H1 (cell line): ENCODE data around the gene MYL11. TPM values are rescaled to one million over a fixed set of nuclear protein-coding genes. Genes with fewer than 3 reads are reported as not detected.
"Not testable (repeated sequence)": the region's sequence is repeated elsewhere in the genome, so short reads cannot be mapped to it uniquely, and the experiment has no call there.

Experiments used
- CTCF ChIA-PET: fragments of 300-600 bp; sonication (Branson Sonifier 250); formaldehyde crosslinking; loops from one replicate; lab custom pipeline; 2021; ENCODE audit not compliant: partially characterized antibody; lab: Charles Lee
- POLR2A ChIA-PET: fragments of 300-600 bp; sonication (Branson Sonifier 250); formaldehyde crosslinking; loops from one replicate; lab custom pipeline; 2021; ENCODE audit warnings: inconsistent platforms; ENCODE audit not compliant: partially characterized antibody; lab: Charles Lee
- DNase-seq, 2 experiments: peaks; one replicate each; pipeline versions ENCODE4 v3.0.0 to v3.0.0-alpha.2; 2010 to 2022; ENCODE audit warnings: low spot score in 2 of 2, low read depth in 1 of 2, mixed read lengths in 1 of 2
- FAIRE-seq: peaks from 2 replicates; lab custom pipeline; 2011; peaks lifted over from hg19 to GRCh38; lab: Jason Lieb, UNC
- H2AFZ ChIP-seq: 2 replicates; pipeline ENCODE4 v1.8.1; 2012; ENCODE audit warnings: low read length, inconsistent platforms
- H2AK5ac ChIP-seq: 2 replicates; pipeline ENCODE4 v1.6.1; 2013; ENCODE audit warnings: low read depth, low read length
- H2BK120ac ChIP-seq: replicated peaks from 2 replicates; pipeline ENCODE3; 2013; ENCODE audit warnings: low read depth, low read length, inconsistent platforms
- H2BK12ac ChIP-seq: 2 replicates; pipeline ENCODE4 v1.6.1; 2013; ENCODE audit warnings: low read depth, low read length
- H2BK15ac ChIP-seq: 2 replicates; pipeline ENCODE4 v1.6.1; 2013; ENCODE audit warnings: low read length
- H2BK20ac ChIP-seq: 2 replicates; pipeline ENCODE4 v1.6.1; 2013; ENCODE audit warnings: low read length
- H2BK5ac ChIP-seq: 2 replicates; pipeline ENCODE4 v1.6.1; 2013; ENCODE audit warnings: low read depth, low read length
- H3K14ac ChIP-seq: 2 replicates; pipeline ENCODE4 v1.6.1; 2013; ENCODE audit warnings: inconsistent platforms; ENCODE audit not compliant: insufficient read length
- H3K18ac ChIP-seq: 2 replicates; pipeline ENCODE4 v1.6.1; 2013; ENCODE audit warnings: low read length; ENCODE audit errors: extremely low read depth
- H3K23ac ChIP-seq: 2 replicates; pipeline ENCODE4 v1.6.1; 2013; ENCODE audit warnings: inconsistent platforms; ENCODE audit not compliant: insufficient read length
- H3K23me2 ChIP-seq: 2 replicates; pipeline ENCODE4 v1.6.1; 2013; ENCODE audit warnings: low read depth, low read length
- H3K27ac ChIP-seq: 2 replicates; pipeline ENCODE4 v1.6.1; 2011; ENCODE audit warnings: low read depth, low read length, inconsistent platforms
- H3K27me3 ChIP-seq, 4 experiments: replicated peaks in 1 of 4; 1 replicate in 1 of 4; 2 replicates in 3 of 4; pipeline versions ENCODE4 v1.6.1 to v1.8.1; 2011 to 2013; ENCODE audit warnings: low read length in 3 of 4, mild to moderate bottlenecking in 3 of 4, inconsistent platforms in 2 of 4, mixed read lengths in 2 of 4, moderate library complexity in 1 of 4; ENCODE audit not compliant: control insufficient read depth in 3 of 4, insufficient read depth in 3 of 4; ENCODE audit errors: extremely low read depth in 1 of 4
- H3K36me3 ChIP-seq, 4 experiments: 2 replicates each; pipeline versions ENCODE4 v1.6.1 to v1.8.1; 2011 to 2013; ENCODE audit warnings: mild to moderate bottlenecking in 4 of 4, low read length in 3 of 4, moderate library complexity in 2 of 4, control low read depth in 1 of 4, inconsistent platforms in 1 of 4; ENCODE audit not compliant: insufficient read depth in 4 of 4, control insufficient read depth in 2 of 4
- H3K4ac ChIP-seq: replicated peaks from 2 replicates; pipeline ENCODE3; 2013; ENCODE audit warnings: low read length, low read depth, mixed read lengths, inconsistent platforms; ENCODE audit not compliant: insufficient read length
- H3K4me1 ChIP-seq, 4 experiments: replicated peaks in 1 of 4; 1 replicate in 1 of 4; 2 replicates in 3 of 4; pipeline versions ENCODE4 v1.6.1 to v1.8.1; 2011 to 2013; ENCODE audit warnings: low read length in 3 of 4, inconsistent platforms in 2 of 4, mixed read lengths in 1 of 4; ENCODE audit not compliant: insufficient read depth in 4 of 4, control insufficient read depth in 3 of 4
- H3K4me2 ChIP-seq, 2 experiments: 2 replicates each; pipeline versions ENCODE4 v1.6.1 to v1.8.1; 2011 to 2013; ENCODE audit warnings: low read depth in 2 of 2, low read length in 2 of 2, control low read depth in 1 of 2, inconsistent platforms in 1 of 2, mild to moderate bottlenecking in 1 of 2; ENCODE audit not compliant: insufficient read depth in 1 of 2
- H3K4me3 ChIP-seq, 4 experiments: fragments of 200-600, 300-600 bp in 1 of 4; sonication (generic), shearing (Covaris generic), sonication (Bioruptor Twin) in 1 of 4; 2 replicates each; pipeline versions ENCODE4 v1.5.1 to v1.8.1; 2011 to 2016; ENCODE audit warnings: low read length in 4 of 4, low read depth in 3 of 4, control low read depth in 2 of 4, inconsistent platforms in 2 of 4, mild to moderate bottlenecking in 2 of 4, mixed read lengths in 1 of 4, moderate library complexity in 1 of 4; ENCODE audit not compliant: insufficient read depth in 2 of 4; ENCODE audit errors: extremely low read depth in 1 of 4
- H3K56ac ChIP-seq: replicated peaks from 2 replicates; pipeline ENCODE3; 2013; ENCODE audit warnings: low read depth, mild to moderate bottlenecking, mixed read lengths, low read length, inconsistent platforms; ENCODE audit not compliant: insufficient read length
- H3K79me1 ChIP-seq: 2 replicates; pipeline ENCODE4 v1.6.1; 2013; ENCODE audit warnings: low read depth, low read length, control low read depth
- H3K79me2 ChIP-seq, 2 experiments: 2 replicates each; pipeline versions ENCODE4 v1.6.1 to v1.8.1; 2012 to 2013; ENCODE audit warnings: low read length in 2 of 2, mild to moderate bottlenecking in 2 of 2, inconsistent platforms in 1 of 2; ENCODE audit not compliant: insufficient read depth in 2 of 2, control insufficient read depth in 1 of 2
- H3K9ac ChIP-seq, 4 experiments: replicated peaks in 1 of 4; 1 replicate in 1 of 4; 2 replicates in 3 of 4; pipeline versions ENCODE4 v1.6.1 to v1.8.1; 2011 to 2013; ENCODE audit warnings: low read depth in 3 of 4, low read length in 3 of 4, control low read depth in 2 of 4, mild to moderate bottlenecking in 2 of 4, moderate library complexity in 2 of 4, inconsistent platforms in 1 of 4; ENCODE audit errors: extremely low read depth in 1 of 4
- H3K9me3 ChIP-seq, 2 experiments: 2 replicates each; pipeline versions ENCODE4 v1.6.1 to v1.8.1; 2012 to 2013; ENCODE audit warnings: mild to moderate bottlenecking in 2 of 2, moderate library complexity in 2 of 2, control low read depth in 1 of 2, inconsistent platforms in 1 of 2, low read depth in 1 of 2, low read length in 1 of 2, mixed read lengths in 1 of 2; ENCODE audit not compliant: insufficient read depth in 2 of 2
- H4K20me1 ChIP-seq, 2 experiments: replicated peaks in 1 of 2; 2 replicates each; pipeline versions ENCODE3 to v1.8.1; 2011 to 2013; ENCODE audit warnings: inconsistent platforms in 2 of 2, low read length in 2 of 2, mild to moderate bottlenecking in 1 of 2; ENCODE audit not compliant: insufficient read depth in 2 of 2, control insufficient read depth in 1 of 2
- H4K5ac ChIP-seq: 2 replicates; pipeline ENCODE4 v1.6.1; 2013; ENCODE audit warnings: low read length, low read depth, mixed read lengths, inconsistent platforms; ENCODE audit not compliant: insufficient read length
- H4K8ac ChIP-seq: 2 replicates; pipeline ENCODE4 v1.8.0; 2013; ENCODE audit warnings: mild to moderate bottlenecking, moderate library complexity, low read length, inconsistent platforms; ENCODE audit not compliant: insufficient read depth; ENCODE audit errors: extremely low read depth
- H4K91ac ChIP-seq: replicated peaks from 2 replicates; pipeline ENCODE3; 2013; ENCODE audit warnings: low read length, mixed read lengths, inconsistent platforms; ENCODE audit not compliant: insufficient read length
- WGBS, 2 experiments: shearing (Covaris generic) in 1 of 2; methylation state at CpG; one replicate each; pipeline versions ENCODE4 v1.1.6 to v1.1.7; 2013 to 2015; ENCODE audit warnings: low lambda C conversion rate in 2 of 2, mixed read lengths in 2 of 2, inconsistent platforms in 1 of 2, low coverage in 1 of 2, missing lambda C conversion rate in 1 of 2; ENCODE audit not compliant: insufficient replicate concordance in 2 of 2, insufficient coverage in 1 of 2, insufficient read length in 1 of 2; ENCODE audit errors: extremely low coverage in 1 of 2, missing lambda C conversion rate in 1 of 2; 5-methylcytosine and 5-hydroxymethylcytosine counted together
- polyA plus RNA-seq, 7 experiments: library from polyadenylated mRNA; depleted of rRNA in 3 of 7; stranded (reverse) in 5 of 7; unstranded in 2 of 7; fragments of >200 nt in 5 of 7; fragments of 200-250 nt in 2 of 7; gene quantifications; 1 replicate in 5 of 7; 2 replicates in 1 of 7; 4 replicates in 1 of 7; pipeline versions ENCODE4 v1.2.1 to v1.2.3, GENCODE V29; 2011 to 2013; ENCODE audit warnings: missing spikeins in 2 of 7, mixed read lengths in 2 of 7
- total RNA-seq: library from RNA; stranded (reverse); fragmentation: NEBNext Ultra II Directional; extraction: Animal tissue kit (Norgen Biotek cat#: 25700); gene quantifications from 2 replicates; pipeline ENCODE4 v1.2.1, GENCODE V29; 2021

The MYL11 gene
- total and polyA plus RNA-seq, 2 of the 8 experiments (the other 6 are each of a cell fraction or from before 2014, with no cell fraction given), result 1.2 to 1.4 TPM

DNA sequence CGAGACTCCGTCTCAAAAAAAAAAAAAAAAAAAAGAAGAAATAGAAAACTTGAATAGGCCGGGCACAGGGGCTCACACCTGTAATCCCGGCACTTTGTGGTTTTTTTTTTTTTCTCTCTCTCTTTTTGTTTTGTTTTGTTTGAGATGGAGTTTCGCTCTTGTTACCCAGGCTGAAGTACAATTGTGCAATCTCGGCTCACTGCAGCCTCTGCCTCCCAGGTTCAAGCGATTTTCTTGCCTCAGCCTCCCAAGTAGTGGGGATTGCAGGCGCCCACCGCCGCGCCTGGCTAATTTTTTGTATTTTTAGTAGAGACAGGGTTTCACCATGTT lies 31.1 kb upstream of the MYL11 start:
- not testable (repeated sequence) for H3K4ac ChIP-seq, H3K36me3 ChIP-seq, H3K4me1 ChIP-seq, H3K18ac ChIP-seq, H4K20me1 ChIP-seq, H3K79me2 ChIP-seq, H2BK12ac ChIP-seq, H2BK120ac ChIP-seq, H3K4me2 ChIP-seq, FAIRE-seq, H2AK5ac ChIP-seq, H4K8ac ChIP-seq, H4K91ac ChIP-seq, H3K56ac ChIP-seq, H2BK15ac ChIP-seq, H4K5ac ChIP-seq, H3K27ac ChIP-seq, DNase-seq, H3K9ac ChIP-seq, H3K4me3 ChIP-seq, H2BK20ac ChIP-seq, H2AFZ ChIP-seq, H3K9me3 ChIP-seq, H2BK5ac ChIP-seq, H3K23me2 ChIP-seq, H3K79me1 ChIP-seq, H3K27me3 ChIP-seq, H3K23ac ChIP-seq, H3K14ac ChIP-seq
- 98% methylated on average over 7 of the region's 11 CpGs; no CpG with 5 or more reads in 1 of the 2 experiments for WGBS, 2 experiments
- POLR2A ChIA-PET, result interaction anchor here (1.2 kb wide), 1 partner anchor 17 kb away, joined by 3 read pairs; no protein-coding TSS in a partner anchor
- CTCF ChIA-PET, result interaction anchor here (0.6 to 1.4 kb wide), 3 partner anchors 10 to 52 kb away, joined by 3 read pairs; no protein-coding TSS in a partner anchor
